HTR-8/SVneo (cell line): ENCODE results near the gene SOX1.

ENCODE experiments used
- DNase-seq: peaks from one replicate; pipeline ENCODE4 v3.0.0; 2011; ENCODE audit warnings: low spot score, mixed read lengths; ENCODE audit not compliant: insufficient read length
- FAIRE-seq: peaks from 2 replicates; lab custom pipeline; 2011; peaks lifted over from hg19 to GRCh38; lab: Jason Lieb, UNC

Gene SOX1

GRCh38 chr13:112057736-112058518 lies 9.0 kb upstream of the SOX1 start:
- FAIRE-seq (no peak), DNase-seq (no peak)

GRCh38 chr13:112058519-112058873 lies 8.5 kb upstream of the SOX1 start:
- DNase-seq: no peak
- no peak for FAIRE-seq

GRCh38 chr13:112058941-112059340 lies 8.0 kb upstream of the SOX1 start:
- no peak for FAIRE-seq
- no peak for DNase-seq

GRCh38 chr13:112059457-112060281 lies 7.3 kb upstream of the SOX1 start:
- FAIRE-seq (no peak), DNase-seq (no peak)

GRCh38 chr13:112060282-112060830 lies 6.6 kb upstream of the SOX1 start:
- DNase-seq: no peak
- no peak for FAIRE-seq

GRCh38 chr13:112060899-112061366 lies 6.0 kb upstream of the SOX1 start:
- FAIRE-seq: no peak
- no peak for DNase-seq

GRCh38 chr13:112061367-112062061 lies 5.4 kb upstream of the SOX1 start:
- DNase-seq: no peak
- no peak for FAIRE-seq

- FAIRE-seq (no peak), DNase-seq (no peak)
These were observed 4.8 kb upstream of the SOX1 start for GRCh38 chr13:112062072-112062567.

GRCh38 chr13:112062571-112063570 lies 4.1 kb upstream of the SOX1 start:
- FAIRE-seq: no peak
- DNase-seq: no peak

- FAIRE-seq: no peak
- DNase-seq: no peak
These were observed 3.1 kb upstream of the SOX1 start for GRCh38 chr13:112063807-112064206.

- FAIRE-seq: no peak
These were observed 2.7 kb upstream of the SOX1 start for GRCh38 chr13:112064222-112064621.

GRCh38 chr13:112065521-112065866 lies 1.5 kb upstream of the SOX1 start:
- DNase-seq (no peak), FAIRE-seq (no peak)

More at GRCh38 chr13:112064222-112064621, 2.7 kb upstream of the SOX1 start:
- no peak for DNase-seq

GRCh38 chr13:112065867-112066623 lies 904 bp upstream of the SOX1 start:
- FAIRE-seq (no peak), DNase-seq (no peak)

- FAIRE-seq (no peak), DNase-seq (no peak)
These were observed 335 bp upstream of the SOX1 start for GRCh38 chr13:112066624-112067004.

- FAIRE-seq: no peak
- DNase-seq: no peak
These were observed 1.1 kb downstream of the SOX1 start for GRCh38 chr13:112067871-112068539.

GRCh38 chr13:112068540-112069060 lies 1.7 kb downstream of the SOX1 start:
- FAIRE-seq (no peak), DNase-seq (no peak)

- no peak for DNase-seq
These were observed 2.3 kb downstream of the SOX1 start for GRCh38 chr13:112069061-112069844.

More at GRCh38 chr13:112069061-112069844, 2.3 kb downstream of the SOX1 start:
- no peak for FAIRE-seq
